NB4 (cell line): ENCODE measurements around the gene RSRC1.
"Not testable (repeated sequence)": the region's sequence is repeated elsewhere in the genome, so short reads cannot be mapped to it uniquely, and the experiment has no call there.

Experiments used
- DNase-seq: peaks from one replicate; pipeline ENCODE4 v3.0.0; 2010; ENCODE audit warnings: low read depth
- H3K4me3 ChIP-seq: one replicate; pipeline ENCODE4 v1.5.1; 2011; ENCODE audit warnings: mild to moderate bottlenecking, low read depth, low read length, moderate library complexity
- MAX ChIP-seq: IDR thresholded peaks from 2 replicates; pipeline ENCODE4 v1.6.1; 2011; ENCODE audit warnings: low read depth, low read length
- MYC ChIP-seq: IDR thresholded peaks from 2 replicates; pipeline ENCODE4 v1.6.1; 2011; ENCODE audit warnings: low read depth, low read length
- POLR2A ChIP-seq: IDR thresholded peaks from 2 replicates; pipeline ENCODE4 v1.6.1; 2011; ENCODE audit warnings: mild to moderate bottlenecking; ENCODE audit not compliant: insufficient read length; ENCODE audit errors: extremely low read depth
- TF ChIP-seq, protein P1 (sequence below): IDR thresholded peaks from one replicate; pipeline ENCODE4 v1.5.1; 2012; ENCODE audit warnings: low read depth, low read length

RSRC1 gene

DNA sequence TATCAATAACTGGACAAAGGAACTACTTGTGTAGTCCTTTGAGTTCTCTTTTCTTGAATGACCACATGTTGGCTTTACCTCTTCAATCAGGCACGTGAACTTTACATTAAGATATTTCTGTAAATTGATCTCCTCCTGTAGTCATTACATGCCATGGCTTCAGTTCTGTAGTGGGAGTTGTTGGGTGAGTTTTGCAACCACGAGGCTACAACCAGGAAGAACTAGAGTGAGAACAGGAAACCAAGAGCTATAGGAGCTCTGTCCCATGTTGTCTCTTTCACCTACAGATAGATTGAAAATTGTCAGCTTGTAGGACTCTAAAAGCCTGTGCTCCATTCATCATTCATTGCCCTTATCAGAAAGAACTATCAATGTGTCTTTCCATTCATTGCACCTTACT is 2.0 kb downstream of the RSRC1 start:
- peak; percentile 72 for DNase-seq
- TF ChIP-seq, protein P1, sequence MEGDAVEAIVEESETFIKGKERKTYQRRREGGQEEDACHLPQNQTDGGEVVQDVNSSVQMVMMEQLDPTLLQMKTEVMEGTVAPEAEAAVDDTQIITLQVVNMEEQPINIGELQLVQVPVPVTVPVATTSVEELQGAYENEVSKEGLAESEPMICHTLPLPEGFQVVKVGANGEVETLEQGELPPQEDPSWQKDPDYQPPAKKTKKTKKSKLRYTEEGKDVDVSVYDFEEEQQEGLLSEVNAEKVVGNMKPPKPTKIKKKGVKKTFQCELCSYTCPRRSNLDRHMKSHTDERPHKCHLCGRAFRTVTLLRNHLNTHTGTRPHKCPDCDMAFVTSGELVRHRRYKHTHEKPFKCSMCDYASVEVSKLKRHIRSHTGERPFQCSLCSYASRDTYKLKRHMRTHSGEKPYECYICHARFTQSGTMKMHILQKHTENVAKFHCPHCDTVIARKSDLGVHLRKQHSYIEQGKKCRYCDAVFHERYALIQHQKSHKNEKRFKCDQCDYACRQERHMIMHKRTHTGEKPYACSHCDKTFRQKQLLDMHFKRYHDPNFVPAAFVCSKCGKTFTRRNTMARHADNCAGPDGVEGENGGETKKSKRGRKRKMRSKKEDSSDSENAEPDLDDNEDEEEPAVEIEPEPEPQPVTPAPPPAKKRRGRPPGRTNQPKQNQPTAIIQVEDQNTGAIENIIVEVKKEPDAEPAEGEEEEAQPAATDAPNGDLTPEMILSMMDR = no peak
- TF ChIP-seq MYC (no peak), POLR2A (no peak), MAX (no peak; the same call in 1 of the 2 replicates)

GRCh38 chr3:158113595-158113994 is 3.7 kb downstream of the RSRC1 start:
- H3K4me3 ChIP-seq = not testable (repeated sequence)

More for the DNA sequence above, 2.0 kb downstream of the RSRC1 start:
- H3K4me3 ChIP-seq = peak overlapping the region; percentile 87

GRCh38 chr3:158120330-158120729 is 10.4 kb downstream of the RSRC1 start:
- no peak overlapping the region for H3K4me3 ChIP-seq
- DNase-seq = no peak
- TF ChIP-seq MYC (no peak), MAX (no peak), POLR2A (no peak)
- TF ChIP-seq, protein P1 = no peak

More at GRCh38 chr3:158113595-158113994, 3.7 kb downstream of the RSRC1 start:
- DNase-seq = not testable (repeated sequence)

DNA sequence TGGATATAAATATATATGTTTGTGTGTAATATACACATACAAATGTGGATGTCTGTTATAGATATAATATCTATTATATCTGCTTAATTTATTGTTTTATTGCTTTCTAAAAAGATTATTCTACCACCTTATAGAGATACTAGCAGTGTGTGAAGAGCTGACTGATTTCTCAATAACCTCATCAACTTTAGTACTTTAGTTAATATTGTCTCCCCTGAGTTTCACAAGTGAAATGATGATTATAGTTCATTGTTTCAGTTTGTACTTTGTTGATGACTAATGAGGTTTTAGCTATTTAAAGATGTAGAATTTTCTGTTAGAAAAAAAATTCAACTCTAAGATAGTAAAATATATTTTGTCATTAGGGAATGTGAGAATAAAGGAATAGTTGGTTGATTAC is 11.4 kb downstream of the RSRC1 start:
- DNase-seq = no peak
- no peak for TF ChIP-seq MAX
- TF ChIP-seq MYC = no peak
- TF ChIP-seq POLR2A = no peak
- TF ChIP-seq, protein P1 = no peak
- no peak overlapping the region for H3K4me3 ChIP-seq

GRCh38 chr3:158122721-158123120 is 12.8 kb downstream of the RSRC1 start:
- not testable (repeated sequence) for DNase-seq

GRCh38 chr3:158127250-158128219 is 17.6 kb downstream of the RSRC1 start:
- H3K4me3 ChIP-seq = no peak overlapping the region
- DNase-seq = no peak
- no peak for TF ChIP-seq MAX
- no peak for TF ChIP-seq MYC
- TF ChIP-seq, protein P1 = no peak
- no peak for TF ChIP-seq POLR2A

More at GRCh38 chr3:158122721-158123120, 12.8 kb downstream of the RSRC1 start:
- not testable (repeated sequence) for H3K4me3 ChIP-seq

DNA sequence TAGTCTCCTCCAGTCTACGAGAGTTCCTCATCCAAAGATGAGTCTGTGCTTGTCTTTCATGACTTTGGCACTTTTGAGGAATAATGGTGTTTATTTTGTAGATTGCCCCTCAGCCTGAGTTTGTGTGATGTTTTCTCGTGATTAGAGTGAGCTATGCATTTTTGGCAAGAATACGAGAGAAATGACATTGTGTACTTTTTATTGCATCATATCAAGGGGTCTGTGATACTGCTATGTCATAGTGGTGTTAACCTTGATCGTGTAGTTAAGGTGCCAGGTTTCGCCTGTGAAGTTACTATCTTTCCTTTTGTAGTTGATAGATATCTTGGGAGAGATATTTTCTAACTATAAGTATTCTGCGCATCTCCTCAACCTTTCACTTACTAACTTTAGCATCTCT is 18.9 kb downstream of the RSRC1 start:
- TF ChIP-seq POLR2A (no peak), MYC (no peak), MAX (no peak)
- TF ChIP-seq, protein P1 = no peak
- no peak overlapping the region for H3K4me3 ChIP-seq
- no peak for DNase-seq
